GM12891 (cell line): ENCODE data around the gene ZNF800.

Source experiments
- POLR2A ChIP-seq: IDR thresholded peaks from 2 replicates; pipeline ENCODE4 v1.6.1; 2011; ENCODE audit warnings: low read depth, low read length, control low read depth
- POLR2AphosphoS5 ChIP-seq: IDR thresholded peaks from 2 replicates; pipeline ENCODE4 v1.6.1; 2011; ENCODE audit warnings: low read depth, low read length, control low read depth
- POU2F2 ChIP-seq: IDR thresholded peaks from 2 replicates; pipeline ENCODE4 v1.6.1; 2011; ENCODE audit warnings: low read depth, mild to moderate bottlenecking, control low read depth, low read length, moderate library complexity
- TAF1 ChIP-seq: IDR thresholded peaks from 2 replicates; pipeline ENCODE4 v1.6.1; 2011; ENCODE audit warnings: low read depth, low read length, control low read depth

DNA sequence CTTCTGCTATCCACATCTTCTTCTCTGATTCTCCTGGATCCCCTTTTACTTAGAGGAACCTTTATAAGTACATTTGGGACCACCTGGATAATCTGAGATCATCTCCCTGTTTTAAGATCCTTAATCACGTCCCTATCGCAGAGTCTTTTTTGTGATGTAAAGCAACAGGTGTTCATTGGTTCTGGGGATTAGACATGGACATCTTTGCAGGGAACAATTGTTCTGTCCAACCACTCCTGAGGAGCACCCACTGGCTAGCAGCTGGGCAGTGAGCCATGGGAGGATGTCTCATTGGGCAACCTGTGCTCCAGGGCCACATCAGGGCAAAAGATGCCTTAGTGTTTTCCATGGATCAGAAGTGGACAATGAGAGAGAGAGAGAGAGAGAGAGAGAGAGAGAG, 56.0 kb downstream of the ZNF800 start:
- TF ChIP-seq POLR2A (no peak), POU2F2 (no peak), POLR2AphosphoS5 (no peak), TAF1 (no peak)
